ENCODE data around the gene TARP.

TARP gene

GRCh38 chr7:38292442-38292841 lies 19.0 kb upstream of the TARP start:
- H3K27ac ChIP-seq, result no peak overlapping the region

GRCh38 chr7:38291650-38292049 lies 18.2 kb upstream of the TARP start:
- no peaks in the 10 kb centered on the region for H3K4me1 ChIP-seq (ENCODE audit: insufficient read depth)
- intact Hi-C loops (cut with DNase I), result no loop called here
- 95 to 98% (median 97%) methylated on average over 2 of the region's 2 CpGs for WGBS, 3 donors
- no peak overlapping the region for H3K4me3 ChIP-seq
- H3K27ac ChIP-seq, result no peak overlapping the region
- no peaks in the 10 kb centered on the region for H3K36me3 ChIP-seq
- TF ChIP-seq EP300 (IDR thresholded peaks at IDR 0.05) (no peak), POLR2A (IDR thresholded peaks at IDR 0.05) (no peak)
- TF ChIP-seq, protein P1, sequence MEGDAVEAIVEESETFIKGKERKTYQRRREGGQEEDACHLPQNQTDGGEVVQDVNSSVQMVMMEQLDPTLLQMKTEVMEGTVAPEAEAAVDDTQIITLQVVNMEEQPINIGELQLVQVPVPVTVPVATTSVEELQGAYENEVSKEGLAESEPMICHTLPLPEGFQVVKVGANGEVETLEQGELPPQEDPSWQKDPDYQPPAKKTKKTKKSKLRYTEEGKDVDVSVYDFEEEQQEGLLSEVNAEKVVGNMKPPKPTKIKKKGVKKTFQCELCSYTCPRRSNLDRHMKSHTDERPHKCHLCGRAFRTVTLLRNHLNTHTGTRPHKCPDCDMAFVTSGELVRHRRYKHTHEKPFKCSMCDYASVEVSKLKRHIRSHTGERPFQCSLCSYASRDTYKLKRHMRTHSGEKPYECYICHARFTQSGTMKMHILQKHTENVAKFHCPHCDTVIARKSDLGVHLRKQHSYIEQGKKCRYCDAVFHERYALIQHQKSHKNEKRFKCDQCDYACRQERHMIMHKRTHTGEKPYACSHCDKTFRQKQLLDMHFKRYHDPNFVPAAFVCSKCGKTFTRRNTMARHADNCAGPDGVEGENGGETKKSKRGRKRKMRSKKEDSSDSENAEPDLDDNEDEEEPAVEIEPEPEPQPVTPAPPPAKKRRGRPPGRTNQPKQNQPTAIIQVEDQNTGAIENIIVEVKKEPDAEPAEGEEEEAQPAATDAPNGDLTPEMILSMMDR (IDR thresholded peaks at IDR 0.05), result no peak
- DNase-seq, result no peak
- no peaks in the 10 kb centered on the region for H3K9me3 ChIP-seq
- H3K27me3 ChIP-seq, result no peaks in the 10 kb centered on the region

More at GRCh38 chr7:38292442-38292841, 19.0 kb upstream of the TARP start:
- Histone ChIP-seq H3K9me3 (no peaks in the 10 kb centered on the region), H3K27me3 (no peaks in the 10 kb centered on the region), H3K4me1 (ENCODE audit: insufficient read depth) (no peaks in the 10 kb centered on the region), H3K4me3 (no peak overlapping the region), H3K36me3 (no peaks in the 10 kb centered on the region)
- no peak for DNase-seq
- WGBS, 3 donors, result 94 to 95% (median 94%) methylated on average over 3 of the region's 3 CpGs
- intact Hi-C loops (cut with DNase I), result no loop called here
- no peak for TF ChIP-seq EP300 (IDR thresholded peaks at IDR 0.05)
- TF ChIP-seq, protein P1 (IDR thresholded peaks at IDR 0.05), result no peak
- no peak for TF ChIP-seq POLR2A (IDR thresholded peaks at IDR 0.05)

DNA sequence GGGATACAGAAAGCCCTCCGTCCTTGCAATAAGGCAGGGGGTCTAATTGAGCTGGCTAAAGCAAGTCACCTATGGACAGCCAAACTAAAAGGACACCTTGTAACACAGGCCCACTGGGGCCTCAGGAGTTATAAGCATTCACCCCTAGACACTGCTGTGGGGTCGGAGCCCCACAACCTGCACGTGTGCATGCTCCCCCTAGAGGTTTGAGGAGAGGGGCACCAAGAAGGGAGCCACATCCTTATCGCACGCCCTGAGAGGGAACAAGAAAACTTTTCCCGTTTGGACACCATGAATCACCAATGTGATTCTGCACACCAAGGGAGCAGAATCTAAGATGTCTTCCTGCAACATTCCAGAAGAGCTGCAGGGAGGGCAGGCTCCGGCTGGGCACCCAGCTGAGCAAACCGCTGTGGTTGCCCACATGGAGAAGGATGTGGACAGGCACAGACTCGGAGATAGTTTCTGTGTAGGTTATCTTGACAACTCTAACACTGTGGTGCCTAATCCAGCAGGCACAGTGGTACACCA lies 17.7 kb upstream of the TARP start:
- Histone ChIP-seq H3K27me3 (no peaks in the 10 kb centered on the region), H3K4me3 (no peak overlapping the region), H3K27ac (no peak overlapping the region), H3K36me3 (no peaks in the 10 kb centered on the region), H3K4me1 (ENCODE audit: insufficient read depth) (no peaks in the 10 kb centered on the region), H3K9me3 (no peaks in the 10 kb centered on the region)
- no peak for DNase-seq
- WGBS, 3 donors, result 82 to 83% (median 82%) methylated on average over 9 of the region's 9 CpGs
- intact Hi-C loops (cut with DNase I), result no loop called here
- no peak for TF ChIP-seq POLR2A (IDR thresholded peaks at IDR 0.05)
- TF ChIP-seq, protein P1 (IDR thresholded peaks at IDR 0.05), result no peak
- TF ChIP-seq EP300 (IDR thresholded peaks at IDR 0.05), result no peak

DNA sequence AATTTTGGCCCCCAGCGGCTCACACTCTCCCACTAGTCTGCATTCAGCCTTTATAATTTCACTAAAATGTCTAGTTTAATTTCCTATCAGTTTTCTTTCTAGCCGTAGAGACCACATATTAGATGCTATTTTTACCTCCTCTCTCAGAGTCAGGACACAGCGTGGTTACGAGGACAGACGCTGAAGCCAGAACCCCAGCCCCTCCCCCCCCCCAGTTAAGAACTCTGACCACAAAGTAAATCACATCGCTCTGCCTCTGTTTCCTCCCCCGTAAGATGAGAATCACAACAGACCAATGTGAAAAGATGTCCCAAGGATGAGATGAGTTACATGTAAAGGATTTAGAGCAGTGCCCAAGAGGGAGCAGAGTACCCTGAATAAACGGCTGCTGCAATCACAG lies 11.1 kb upstream of the TARP start:
- no peak overlapping the region for H3K4me3 ChIP-seq
- no peaks in the 10 kb centered on the region for H3K9me3 ChIP-seq
- intact Hi-C loops (cut with DNase I), result no loop called here
- no peak for TF ChIP-seq EP300 (IDR thresholded peaks at IDR 0.05)
- no peak for TF ChIP-seq POLR2A (IDR thresholded peaks at IDR 0.05)
- TF ChIP-seq, protein P1 (IDR thresholded peaks at IDR 0.05), result no peak
- DNase-seq, result no peak
- no peaks in the 10 kb centered on the region for H3K36me3 ChIP-seq
- H3K27me3 ChIP-seq, result no peaks in the 10 kb centered on the region
- no peaks in the 10 kb centered on the region for H3K4me1 ChIP-seq (ENCODE audit: insufficient read depth)
- no peak overlapping the region for H3K27ac ChIP-seq
- 27 to 52% (median 44%) methylated on average over 8 of the region's 8 CpGs for WGBS, 3 donors

Measured in ovary (tissue), 7 donors.